ENCODE measurements around the gene NTF4. TPM values are rescaled to one million over a fixed set of nuclear protein-coding genes. Genes with fewer than 3 reads are reported as not detected.

Gene NTF4
- polyA plus RNA-seq, 6 donors from 2014 or later: not detected

Other genes starting within 250 kb of the NTF4 start
- gene HSD17B14, start 228.3 kb downstream of the NTF4 start, polyA plus RNA-seq (ENCODE audit: low read depth in 6 of 6): 1 to 10 TPM in 4 of 6 donors, under 1 TPM in 1, not detected in 1; 1.00 to 3.3 (median 1.4) TPM
- gene PLEKHA4, start 196.2 kb downstream of the NTF4 start, polyA plus RNA-seq (ENCODE audit: low read depth in 6 of 6): 10 to 100 TPM in 1 of 6 donors, 1 to 10 TPM in 5; 4.4 to 15.3 (median 8.7) TPM
- 100 to 1,000 TPM in 5 of 6 donors, 10 to 100 TPM in 1; 98.9 to 436 (median 172) TPM for gene PPP1R15A, start 192.4 kb downstream of the NTF4 start, polyA plus RNA-seq (ENCODE audit: low read depth in 6 of 6)
- not detected for gene TULP2, start 166.1 kb downstream of the NTF4 start, polyA plus RNA-seq (ENCODE audit: low read depth in 6 of 6)
- gene NUCB1, start 164.5 kb downstream of the NTF4 start, polyA plus RNA-seq (ENCODE audit: low read depth in 6 of 6): 10 to 100 TPM; 48.8 to 90.6 (median 54.6) TPM
- gene DHDH, start 131.1 kb downstream of the NTF4 start, polyA plus RNA-seq (ENCODE audit: low read depth in 6 of 6): under 1 TPM in 1 of 6 donors, not detected in 5; 0.32 TPM
- 10 to 100 TPM; 56.0 to 88.2 (median 68.3) TPM for gene BAX, start 109.9 kb downstream of the NTF4 start, polyA plus RNA-seq (ENCODE audit: low read depth in 6 of 6)
- 1,000 to 10,000 TPM; 5,752 to 7,301 (median 6,284) TPM for gene FTL, start 99.5 kb downstream of the NTF4 start, polyA plus RNA-seq (ENCODE audit: low read depth in 6 of 6)
- 10 to 100 TPM; 16.0 to 24.1 (median 20.5) TPM for gene GYS1, start 71.5 kb downstream of the NTF4 start, polyA plus RNA-seq (ENCODE audit: low read depth in 6 of 6)
- gene RUVBL2, start 70.9 kb downstream of the NTF4 start, polyA plus RNA-seq (ENCODE audit: low read depth in 6 of 6): 10 to 100 TPM; 39.7 to 63.2 (median 50.0) TPM
- gene LHB, start 47.7 kb downstream of the NTF4 start, polyA plus RNA-seq (ENCODE audit: low read depth in 6 of 6): not detected
- not detected for gene CGB3, start 40.5 kb downstream of the NTF4 start, polyA plus RNA-seq (ENCODE audit: low read depth in 6 of 6)
- gene CGB2, start 32.9 kb downstream of the NTF4 start, polyA plus RNA-seq (ENCODE audit: low read depth in 6 of 6): not detected
- not detected for gene CGB1, start 27.9 kb downstream of the NTF4 start, polyA plus RNA-seq (ENCODE audit: low read depth in 6 of 6)
- not detected for gene CGB5, start 21.0 kb downstream of the NTF4 start, polyA plus RNA-seq (ENCODE audit: low read depth in 6 of 6)
- not detected for gene CGB8, start 15.7 kb downstream of the NTF4 start, polyA plus RNA-seq (ENCODE audit: low read depth in 6 of 6)
- gene CGB7, start 7.1 kb downstream of the NTF4 start, polyA plus RNA-seq (ENCODE audit: low read depth in 6 of 6): not detected
- not detected for gene KCNA7, start 7.9 kb upstream of the NTF4 start, polyA plus RNA-seq (ENCODE audit: low read depth in 6 of 6)
- gene SNRNP70, start 20.6 kb upstream of the NTF4 start, polyA plus RNA-seq (ENCODE audit: low read depth in 6 of 6): 10 to 100 TPM; 29.8 to 63.5 (median 41.6) TPM
- 1 to 10 TPM in 5 of 6 donors, not detected in 1; 2.8 to 5.0 (median 3.5) TPM for gene LIN7B, start 49.6 kb upstream of the NTF4 start, polyA plus RNA-seq (ENCODE audit: low read depth in 6 of 6)
- 1 to 10 TPM; 2.8 to 6.3 (median 5.8) TPM for gene C19orf73, start 54.3 kb upstream of the NTF4 start, polyA plus RNA-seq (ENCODE audit: low read depth in 6 of 6)
- under 1 TPM in 2 of 6 donors, not detected in 4; 0.23 to 0.26 TPM for gene PPFIA3, start 54.7 kb upstream of the NTF4 start, polyA plus RNA-seq (ENCODE audit: low read depth in 6 of 6)
- gene HRC, start 90.6 kb upstream of the NTF4 start, polyA plus RNA-seq (ENCODE audit: low read depth in 6 of 6): not detected
- gene TRPM4, start 93.0 kb upstream of the NTF4 start, polyA plus RNA-seq (ENCODE audit: low read depth in 6 of 6): under 1 TPM in 1 of 6 donors, not detected in 5; 0.45 TPM

Measured in naive B cell (primary cell).